Stimulated activated CD4-positive, alpha-beta T cell treated with anti-CD3 and anti-CD28 coated beads, Interleukin-2, amount 100 ng/mL, for 24 hours (primary cell): Measurements from ENCODE around the gene TUBB6.
A peak's percentile ranks its signal among the peaks of the same experiment; 100 is the strongest.

Experiments
- DNase-seq, 2 donors: peaks; one replicate each; pipeline ENCODE4 v3.0.0-alpha.2; 2020

TUBB6 gene

GRCh38 chr18:12291690-12292089 lies 16.4 kb upstream of the TUBB6 start:
- DNase-seq: no peak

- no peak for DNase-seq
Observed at GRCh38 chr18:12293831-12294230, 14.2 kb upstream of the TUBB6 start.

- no peak for DNase-seq
Observed at GRCh38 chr18:12295389-12296086, 12.5 kb upstream of the TUBB6 start.

GRCh38 chr18:12296087-12296403 lies 12.0 kb upstream of the TUBB6 start:
- no peak for DNase-seq

GRCh38 chr18:12296457-12296856 lies 11.6 kb upstream of the TUBB6 start:
- no peak for DNase-seq

GRCh38 chr18:12299862-12300261 lies 8.2 kb upstream of the TUBB6 start:
- no peak for DNase-seq

GRCh38 chr18:12301263-12302005 lies 6.6 kb upstream of the TUBB6 start:
- no peak for DNase-seq

- DNase-seq: no peak
Observed at GRCh38 chr18:12302391-12303147, 5.5 kb upstream of the TUBB6 start.

GRCh38 chr18:12304351-12305210 lies 3.5 kb upstream of the TUBB6 start:
- DNase-seq: no peak

- no peak for DNase-seq
Observed at GRCh38 chr18:12305211-12305610, 2.8 kb upstream of the TUBB6 start.

- no peak for DNase-seq
Observed at GRCh38 chr18:12305930-12306629, 2.0 kb upstream of the TUBB6 start.

- DNase-seq: peak in 1 of 2 donors; percentile 12
Observed at GRCh38 chr18:12306752-12307700, 1.0 kb upstream of the TUBB6 start.

- DNase-seq: peak; percentile 23 to 45
Observed at GRCh38 chr18:12308386-12309100, 502 bp downstream of the TUBB6 start.

GRCh38 chr18:12309683-12310198 lies 1.7 kb downstream of the TUBB6 start:
- no peak for DNase-seq

GRCh38 chr18:12310762-12311161 lies 2.7 kb downstream of the TUBB6 start:
- no peak for DNase-seq

- DNase-seq: no peak
Observed at GRCh38 chr18:12312976-12313375, 4.9 kb downstream of the TUBB6 start.

- DNase-seq: no peak
Observed at GRCh38 chr18:12313530-12314245, 5.6 kb downstream of the TUBB6 start.

- DNase-seq: no peak
Observed at GRCh38 chr18:12314591-12315305, 6.7 kb downstream of the TUBB6 start.

- DNase-seq: no peak
Observed at GRCh38 chr18:12315490-12315889, 7.4 kb downstream of the TUBB6 start.
